ENCODE measurements around the gene LGI1.

LGI1 gene

DNA sequence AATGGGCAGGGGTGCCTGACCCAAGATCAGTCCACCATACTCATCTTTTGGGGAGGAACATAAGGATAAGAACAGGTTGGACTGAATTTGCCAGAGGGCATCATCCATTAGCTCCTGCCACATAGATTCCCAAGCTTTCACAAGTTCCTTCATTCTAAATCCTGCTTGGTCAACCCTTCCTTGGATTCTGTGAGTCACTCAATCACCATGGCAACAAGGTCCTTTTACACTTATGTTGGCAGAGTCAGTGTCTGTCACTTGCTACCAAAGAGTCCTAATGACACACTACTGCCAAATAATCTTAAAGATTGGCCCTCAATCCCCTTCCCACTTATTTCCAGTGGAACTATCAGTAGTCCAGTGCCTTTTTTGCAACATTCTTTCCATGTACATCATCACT, 5.0 kb upstream of the LGI1 start:
- TF ChIP-seq CTCF (conservative IDR thresholded peaks at IDR 0.05; ENCODE audit: low read depth, low read length): no peak
- no peak overlapping the region for H3K4me3 ChIP-seq (ENCODE audit: low read depth, low read length)
- peak; percentile 16 for DNase-seq (ENCODE audit: low read depth)

DNA sequence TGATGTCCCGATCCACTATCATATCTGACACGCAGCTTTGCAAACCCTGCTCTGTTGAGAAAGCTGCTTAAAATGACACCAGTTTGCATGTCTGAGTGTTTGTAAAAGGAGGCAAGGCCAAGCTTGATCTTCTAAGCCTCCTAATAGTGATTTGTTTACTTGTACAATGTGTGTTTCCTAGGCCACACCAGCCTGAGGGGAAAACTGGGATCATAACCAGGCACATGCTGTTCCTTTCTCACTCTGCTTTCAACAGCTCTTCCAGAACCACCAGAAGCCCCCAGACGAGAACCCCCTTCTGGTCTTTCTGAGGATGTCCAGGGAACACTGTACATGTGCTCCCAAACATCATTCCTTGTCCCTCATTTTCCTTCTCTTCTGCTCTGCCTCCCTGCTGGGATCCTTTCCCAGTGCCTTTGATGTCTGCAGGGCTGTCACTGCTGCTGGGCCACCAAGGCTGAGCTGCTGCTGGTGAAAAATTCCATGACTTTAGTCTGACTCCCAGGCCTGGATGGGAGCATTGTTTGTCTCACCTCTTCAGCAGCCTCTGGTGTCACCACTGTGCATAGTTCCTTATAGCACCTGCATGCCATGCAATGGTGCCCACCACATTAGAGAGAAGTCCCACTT, 4.0 kb upstream of the LGI1 start:
- H3K4me3 ChIP-seq (ENCODE audit: low read depth, low read length): no peak overlapping the region
- no peak for TF ChIP-seq CTCF (conservative IDR thresholded peaks at IDR 0.05; ENCODE audit: low read depth, low read length)
- no peak for DNase-seq (ENCODE audit: low read depth)

DNA sequence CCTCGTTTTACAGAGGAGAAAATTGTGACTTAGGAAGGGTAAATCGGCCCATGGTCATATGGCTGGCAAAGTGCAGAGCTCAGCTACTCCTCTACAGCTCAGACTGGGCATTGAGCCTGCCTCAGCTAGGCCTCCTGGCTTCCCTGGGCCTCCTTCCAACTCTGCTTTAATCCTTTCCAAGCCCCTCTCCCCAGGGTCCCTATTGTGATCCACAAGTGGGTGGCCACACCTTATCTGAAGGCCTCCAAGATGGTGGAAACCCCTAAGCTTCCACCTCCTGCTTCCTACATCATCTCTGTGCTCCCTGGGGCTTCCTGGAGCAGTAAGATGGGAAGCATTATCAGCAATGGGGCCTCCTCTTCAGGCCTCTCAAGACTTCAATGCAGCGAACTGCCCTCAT, 3.0 kb upstream of the LGI1 start:
- no peak overlapping the region for H3K4me3 ChIP-seq (ENCODE audit: low read depth, low read length)
- no peak for DNase-seq (ENCODE audit: low read depth)
- TF ChIP-seq CTCF (conservative IDR thresholded peaks at IDR 0.05; ENCODE audit: low read depth, low read length): no peak

GRCh38 chr10:93755443-93756116, 2.2 kb upstream of the LGI1 start:
- no peak for TF ChIP-seq CTCF (conservative IDR thresholded peaks at IDR 0.05; ENCODE audit: low read depth, low read length)
- H3K4me3 ChIP-seq (ENCODE audit: low read depth, low read length): no peak overlapping the region
- DNase-seq (ENCODE audit: low read depth): no peak

GRCh38 chr10:93756118-93756517, 1.6 kb upstream of the LGI1 start:
- no peak for DNase-seq (ENCODE audit: low read depth)
- no peak for TF ChIP-seq CTCF (conservative IDR thresholded peaks at IDR 0.05; ENCODE audit: low read depth, low read length)

GRCh38 chr10:93757136-93757535, 600 bp upstream of the LGI1 start:
- TF ChIP-seq CTCF (conservative IDR thresholded peaks at IDR 0.05; ENCODE audit: low read depth, low read length): peak; percentile 37
- DNase-seq (ENCODE audit: low read depth): peak; percentile 5
- H3K4me3 ChIP-seq (ENCODE audit: low read depth, low read length): no peak overlapping the region

More at GRCh38 chr10:93756118-93756517, 1.6 kb upstream of the LGI1 start:
- no peak overlapping the region for H3K4me3 ChIP-seq (ENCODE audit: low read depth, low read length)

GRCh38 chr10:93758508-93758885, 761 bp downstream of the LGI1 start:
- H3K4me3 ChIP-seq (ENCODE audit: low read depth, low read length): no peak overlapping the region
- no peak for TF ChIP-seq CTCF (conservative IDR thresholded peaks at IDR 0.05; ENCODE audit: low read depth, low read length)
- DNase-seq (ENCODE audit: low read depth): no peak

All from choroid plexus epithelial cell (primary cell).